OCI-LY1 (cell line): Measurements from ENCODE around the gene WDR5.

Experiments used
- EZH2 ChIP-seq: fragments of 200-600 bp; sonication (generic), shearing (Covaris generic); IDR thresholded peaks from 2 replicates; pipeline ENCODE4 v1.8.0; 2017; ENCODE audit warnings: borderline replicate concordance, mixed run types, mild to moderate bottlenecking, antibody characterized with exemption, low read length, moderate library complexity, mixed read lengths
- TF ChIP-seq, protein P1 (sequence below): fragments of 200-600 bp; sonication (generic), shearing (Covaris generic); IDR thresholded peaks from 2 replicates; pipeline ENCODE4 v1.5.1; 2017; ENCODE audit warnings: mild to moderate bottlenecking, antibody characterized with exemption, low read length, moderate library complexity, mixed read lengths

DNA sequence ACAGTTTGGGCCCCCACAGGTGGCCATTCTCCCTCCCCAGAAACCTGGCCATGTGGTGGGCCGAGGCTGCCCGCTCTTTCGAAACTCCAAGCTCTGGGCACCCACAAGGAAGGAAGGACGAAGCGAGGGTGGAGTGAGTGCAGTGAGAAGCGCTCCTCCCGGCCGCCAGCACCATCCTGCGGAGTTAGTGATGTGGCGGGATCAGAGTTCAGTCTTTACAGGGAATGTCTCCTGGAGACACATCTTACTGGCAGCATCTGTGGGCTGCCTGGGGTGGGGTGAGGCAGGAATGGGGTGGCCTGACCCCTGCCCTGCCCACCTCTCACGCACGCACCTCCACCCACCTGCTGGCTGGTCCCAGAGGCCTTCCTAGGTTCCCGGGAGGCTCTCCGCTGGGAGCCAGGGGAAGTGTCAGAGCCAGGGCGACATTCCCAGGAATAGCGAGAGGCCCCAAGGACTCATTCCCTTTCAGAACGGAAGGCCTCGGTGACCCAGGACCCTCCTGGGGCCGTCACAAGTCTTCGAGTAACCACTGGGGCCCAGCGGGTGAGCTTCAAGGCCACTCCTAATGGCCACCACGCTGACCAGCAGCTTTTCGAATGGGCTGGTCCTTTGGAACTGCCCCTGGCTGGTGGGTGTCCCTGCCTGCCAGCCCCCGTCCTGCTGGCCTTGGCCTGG, 34.0 kb downstream of the WDR5 start:
- TF ChIP-seq, protein P1, sequence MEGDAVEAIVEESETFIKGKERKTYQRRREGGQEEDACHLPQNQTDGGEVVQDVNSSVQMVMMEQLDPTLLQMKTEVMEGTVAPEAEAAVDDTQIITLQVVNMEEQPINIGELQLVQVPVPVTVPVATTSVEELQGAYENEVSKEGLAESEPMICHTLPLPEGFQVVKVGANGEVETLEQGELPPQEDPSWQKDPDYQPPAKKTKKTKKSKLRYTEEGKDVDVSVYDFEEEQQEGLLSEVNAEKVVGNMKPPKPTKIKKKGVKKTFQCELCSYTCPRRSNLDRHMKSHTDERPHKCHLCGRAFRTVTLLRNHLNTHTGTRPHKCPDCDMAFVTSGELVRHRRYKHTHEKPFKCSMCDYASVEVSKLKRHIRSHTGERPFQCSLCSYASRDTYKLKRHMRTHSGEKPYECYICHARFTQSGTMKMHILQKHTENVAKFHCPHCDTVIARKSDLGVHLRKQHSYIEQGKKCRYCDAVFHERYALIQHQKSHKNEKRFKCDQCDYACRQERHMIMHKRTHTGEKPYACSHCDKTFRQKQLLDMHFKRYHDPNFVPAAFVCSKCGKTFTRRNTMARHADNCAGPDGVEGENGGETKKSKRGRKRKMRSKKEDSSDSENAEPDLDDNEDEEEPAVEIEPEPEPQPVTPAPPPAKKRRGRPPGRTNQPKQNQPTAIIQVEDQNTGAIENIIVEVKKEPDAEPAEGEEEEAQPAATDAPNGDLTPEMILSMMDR: no peak
- TF ChIP-seq EZH2: no peak
